Mesenteric fat pad (tissue), 1 donor: ENCODE results near the gene ZGRF1. TPM values are rescaled to one million over a fixed set of nuclear protein-coding genes. Genes with fewer than 3 reads are reported as not detected.
"Not testable (repeated sequence)": the region's sequence is repeated elsewhere in the genome, so short reads cannot be mapped to it uniquely, and the experiment has no call there.

Experiments
- DNase-seq: peaks from one replicate; pipeline ENCODE4 v3.0.0-alpha.2; 2020; ENCODE audit warnings: low spot score
- total RNA-seq: library from RNA; stranded (reverse); fragmentation: NEBNext Ultra II Directional; extraction: Animal tissue kit (Norgen Biotek cat#: 25700); gene quantifications from one replicate; pipeline ENCODE4 v1.2.1, GENCODE V29; 2021
- donor health status: DM: yes; HTN: yes; CAD: no.

The ZGRF1 gene
- total RNA-seq, 1 donor from 2014 or later, result 2.2 TPM

DNA sequence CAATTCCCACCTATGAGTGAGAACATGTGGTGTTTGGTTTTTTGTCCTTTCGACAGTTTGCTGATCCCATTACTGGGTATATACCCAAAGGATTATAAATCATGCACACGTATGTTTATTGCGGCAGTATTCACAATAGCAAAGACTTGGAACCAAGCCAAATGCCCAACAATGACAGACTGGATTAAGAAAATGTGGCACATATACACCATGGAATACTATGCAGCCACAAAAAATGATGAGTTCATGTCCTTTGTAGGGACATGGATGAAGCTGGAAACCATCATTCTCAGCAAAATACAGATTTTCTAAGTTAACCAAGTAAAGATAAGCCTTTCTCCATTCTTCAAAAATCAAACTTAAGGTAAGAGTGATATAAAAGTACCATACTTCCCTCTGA is 82.4 kb downstream of the ZGRF1 start:
- DNase-seq, result not testable (repeated sequence)

DNA sequence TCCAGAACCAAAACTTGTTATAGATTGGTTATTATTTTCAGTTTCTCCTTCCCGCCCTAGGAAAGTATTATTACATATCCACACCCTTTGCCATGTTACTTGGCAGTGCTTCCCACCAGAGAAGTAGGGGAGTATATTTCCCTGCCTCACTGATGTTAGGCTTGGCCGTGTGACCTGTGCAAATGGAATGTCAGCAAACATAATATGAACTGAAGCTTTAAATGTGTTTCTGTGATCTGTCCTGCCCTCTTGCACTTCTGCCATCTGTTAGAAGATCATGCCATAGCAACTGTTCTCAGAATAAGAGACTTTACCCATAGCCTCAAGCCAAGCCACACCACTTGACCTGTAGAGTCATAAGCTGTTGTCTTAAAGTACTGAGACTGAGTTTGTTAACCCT is 84.0 kb downstream of the ZGRF1 start:
- no peak for DNase-seq

DNA sequence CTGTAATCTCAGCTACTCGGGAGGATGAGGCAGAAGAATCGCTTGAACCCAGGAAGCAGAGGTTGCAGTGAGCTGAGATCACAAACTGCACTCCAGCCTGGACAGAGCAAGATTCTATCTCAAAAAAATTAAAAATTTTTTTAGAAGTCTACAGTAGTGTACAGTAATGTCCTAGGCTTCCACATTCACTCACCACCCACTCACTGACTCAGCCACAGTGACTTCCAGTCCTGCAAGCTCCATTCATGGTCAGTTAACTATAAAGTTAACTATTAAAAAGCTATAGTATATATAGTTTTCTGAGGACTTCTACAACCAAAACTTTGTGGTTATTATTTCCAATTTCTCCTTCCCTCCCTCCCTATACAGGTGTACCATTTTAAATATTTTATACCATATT is 86.0 kb downstream of the ZGRF1 start:
- no peak for DNase-seq

DNA sequence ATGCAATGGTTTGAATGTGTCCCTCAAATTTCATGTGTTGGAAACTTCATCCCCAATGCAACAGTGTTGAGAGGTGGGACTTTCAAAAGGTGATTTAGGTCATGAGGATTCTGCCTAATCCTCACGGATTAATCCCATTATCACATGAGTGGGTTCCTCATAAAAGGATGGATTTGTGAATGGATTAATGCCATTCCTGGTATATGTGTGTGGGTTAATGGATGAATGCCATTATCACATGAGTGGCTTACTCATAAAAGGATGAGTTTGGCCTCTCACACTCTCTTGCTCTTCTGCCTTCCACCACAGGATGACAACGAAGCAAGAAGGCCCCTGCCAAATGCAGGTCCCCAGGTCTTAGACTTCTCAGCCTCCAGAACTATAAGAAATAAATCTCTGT is 90.2 kb downstream of the ZGRF1 start:
- no peak for DNase-seq

DNA sequence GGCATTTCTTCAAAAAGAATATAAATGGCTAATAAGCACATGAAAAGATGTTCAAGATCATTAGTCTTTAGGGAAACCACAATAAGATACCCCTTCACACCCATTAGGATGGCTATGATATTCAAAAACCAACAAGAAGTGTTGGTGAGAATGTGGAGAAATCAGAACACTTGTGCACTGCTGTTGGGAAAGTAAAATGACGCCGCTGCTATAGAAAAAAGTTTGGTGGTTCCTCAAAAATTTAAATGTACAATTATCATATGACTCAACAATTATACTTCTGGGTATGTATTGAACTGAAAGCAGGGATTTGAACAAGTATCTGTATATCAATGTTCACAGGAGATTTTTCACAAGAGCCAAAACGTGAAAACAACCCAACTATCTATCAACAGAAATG is 91.4 kb downstream of the ZGRF1 start:
- DNase-seq, result no peak

DNA sequence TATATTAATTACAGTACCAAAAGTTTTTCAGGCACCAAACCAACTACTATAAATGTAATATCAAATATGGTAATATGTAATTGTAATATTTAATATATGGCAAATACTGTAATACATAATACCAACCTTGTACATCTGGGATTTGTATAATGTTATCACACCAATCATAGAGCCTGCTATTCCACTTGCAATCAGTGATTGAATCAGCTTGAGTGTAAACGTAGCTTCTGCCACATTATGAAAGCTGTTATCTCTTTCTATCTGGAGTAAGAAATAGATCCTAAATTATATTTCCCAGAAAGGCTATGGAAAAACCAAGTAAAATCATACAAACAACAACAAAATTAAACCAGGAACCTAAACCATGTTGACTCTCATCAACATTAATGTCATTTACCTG is 96.0 kb downstream of the ZGRF1 start:
- no peak for DNase-seq

DNA sequence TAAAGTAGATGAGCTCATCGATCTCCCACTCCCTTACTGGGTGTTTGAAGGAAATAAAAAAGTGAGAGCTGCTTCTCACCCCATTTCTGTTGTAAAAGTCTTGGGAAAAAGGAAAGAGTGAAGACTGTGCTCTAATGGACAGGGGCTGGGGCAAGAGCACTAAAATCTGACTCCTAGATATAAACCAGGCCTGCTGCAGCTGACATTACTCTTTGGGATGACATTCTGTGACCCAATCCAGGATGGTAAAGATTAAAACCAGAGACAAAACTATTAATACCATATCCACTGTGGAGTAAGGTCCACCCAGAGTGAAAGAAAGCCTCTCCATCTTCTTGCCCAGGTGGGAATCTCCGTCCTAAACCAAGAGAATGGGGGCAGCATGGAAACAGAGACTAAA is 100.6 kb downstream of the ZGRF1 start:
- no peak for DNase-seq

DNA sequence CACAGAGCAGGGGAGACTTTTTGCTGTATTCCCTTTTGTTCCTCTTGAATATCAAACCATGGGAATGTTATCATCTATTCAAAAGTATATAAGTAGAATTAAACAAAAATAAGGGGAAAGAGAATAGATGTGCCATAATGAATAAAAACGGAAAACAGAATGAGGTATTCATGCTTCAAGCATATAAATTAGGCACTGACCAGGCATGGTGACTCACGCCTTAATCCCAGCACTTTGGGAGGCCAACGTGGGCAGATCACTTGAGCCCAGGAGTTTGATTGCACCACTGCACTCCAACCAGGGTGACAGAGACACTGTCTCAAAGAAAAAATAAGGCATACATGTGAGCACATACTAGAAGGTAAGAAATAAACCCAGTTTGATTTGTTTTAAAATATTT is 104.4 kb downstream of the ZGRF1 start:
- no peak for DNase-seq

DNA sequence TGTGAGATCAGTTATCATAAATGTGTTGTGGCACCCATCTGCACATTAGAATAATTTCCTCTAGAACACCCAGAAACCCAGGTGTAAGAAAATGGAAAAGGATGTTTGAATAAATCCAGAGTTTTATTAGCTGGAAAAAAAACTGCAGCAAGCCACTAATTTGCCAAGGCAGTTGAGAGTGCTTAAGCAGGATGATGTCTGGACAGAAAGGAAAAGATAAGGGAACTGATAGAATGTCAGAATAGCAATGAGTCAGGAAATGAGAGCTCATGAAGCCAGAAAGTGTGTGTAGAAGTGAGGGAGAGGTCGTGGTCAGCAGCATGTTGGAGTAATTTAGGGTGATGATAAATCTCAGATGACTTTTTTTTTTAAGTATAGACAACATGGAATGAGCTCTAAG is 105.6 kb downstream of the ZGRF1 start:
- no peak for DNase-seq

DNA sequence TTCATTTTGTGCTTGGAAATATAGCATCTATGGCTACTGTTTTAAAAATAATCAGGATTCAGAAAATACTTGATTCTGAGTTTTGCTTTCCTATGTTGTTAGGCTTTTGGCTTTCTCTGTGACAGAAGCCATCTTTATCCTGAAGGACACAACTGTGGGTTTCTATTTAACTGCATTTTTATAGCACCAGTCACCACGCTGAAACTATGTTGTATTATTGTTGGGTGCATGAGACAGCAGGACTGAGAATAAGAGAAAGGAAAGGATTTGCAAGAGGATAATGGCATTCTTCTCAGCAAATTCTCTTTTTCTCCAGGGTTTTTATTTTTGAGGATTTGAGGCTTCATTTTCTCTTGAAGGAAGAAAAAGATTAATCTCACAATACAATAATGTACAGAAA is 110.6 kb downstream of the ZGRF1 start:
- DNase-seq, result no peak

DNA sequence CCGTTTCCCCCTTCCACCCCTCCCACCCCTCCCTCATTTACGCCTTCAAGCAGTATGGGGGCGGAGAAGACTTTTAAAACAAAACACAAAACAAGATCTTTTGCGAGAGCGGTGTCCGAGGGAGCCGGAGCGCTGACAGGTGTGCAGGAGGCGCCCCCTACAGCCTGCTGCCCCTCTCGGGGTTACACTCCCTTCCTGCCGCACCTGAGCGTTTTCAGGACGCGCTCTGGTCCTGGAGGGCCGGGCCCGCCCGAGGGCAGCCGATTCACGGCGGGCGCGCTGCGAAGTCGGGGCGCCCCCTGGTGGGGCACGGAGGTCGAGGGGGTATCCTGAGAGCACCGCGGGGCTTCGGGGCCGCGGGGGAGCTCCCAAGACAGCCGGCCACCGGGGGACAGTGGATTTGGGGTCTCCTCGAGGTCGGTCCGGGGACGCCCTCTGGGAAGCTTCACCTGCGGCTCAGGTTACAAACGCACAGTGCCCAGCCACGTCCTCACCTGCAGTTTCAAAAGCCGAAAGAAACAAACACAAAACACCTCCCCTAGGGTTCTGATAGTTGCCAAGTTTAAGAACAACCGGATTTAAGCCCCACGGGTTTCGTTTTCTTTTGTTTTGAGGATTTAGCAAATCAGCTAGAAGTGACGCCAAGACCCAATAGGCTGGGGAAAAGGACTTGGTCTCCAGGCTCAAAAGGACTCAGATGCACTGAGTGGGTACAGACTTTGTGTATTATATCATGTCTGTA is 112.8 kb downstream of the ZGRF1 start:
- no peak for DNase-seq

DNA sequence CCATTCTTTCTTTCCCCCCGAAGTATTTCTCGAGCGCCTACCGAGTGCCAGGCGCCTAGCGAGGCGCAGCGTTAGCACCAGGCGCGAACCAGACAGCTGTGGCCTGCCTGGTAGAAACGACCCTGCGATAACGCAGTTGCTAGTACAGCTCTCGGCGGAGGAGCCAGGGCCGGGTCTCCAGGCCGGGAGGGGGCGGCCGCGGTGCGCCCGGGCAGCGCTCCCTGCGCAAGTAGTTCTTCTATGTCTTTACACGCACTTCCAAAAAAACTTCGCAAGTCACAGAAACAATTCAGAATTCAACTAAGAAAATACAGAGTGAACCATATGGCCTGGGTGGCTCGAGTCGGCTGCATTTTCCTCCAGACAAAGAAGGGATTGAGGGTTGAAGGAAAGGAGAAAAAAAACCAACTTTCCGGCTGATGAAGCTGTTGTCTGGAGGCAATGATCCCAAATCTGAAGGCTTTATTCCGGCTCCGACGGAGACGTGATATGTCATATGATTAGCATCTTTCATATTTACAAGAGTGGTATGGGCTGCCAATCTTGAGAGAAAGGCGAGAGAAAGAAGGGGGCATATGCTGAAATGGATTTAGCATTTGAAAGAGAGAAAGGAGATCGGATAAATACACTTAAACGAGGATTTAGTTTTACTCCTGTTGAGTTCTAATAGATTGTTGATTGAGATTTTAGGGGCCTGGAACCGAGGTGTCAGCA is 113.5 kb downstream of the ZGRF1 start:
- no peak for DNase-seq

DNA sequence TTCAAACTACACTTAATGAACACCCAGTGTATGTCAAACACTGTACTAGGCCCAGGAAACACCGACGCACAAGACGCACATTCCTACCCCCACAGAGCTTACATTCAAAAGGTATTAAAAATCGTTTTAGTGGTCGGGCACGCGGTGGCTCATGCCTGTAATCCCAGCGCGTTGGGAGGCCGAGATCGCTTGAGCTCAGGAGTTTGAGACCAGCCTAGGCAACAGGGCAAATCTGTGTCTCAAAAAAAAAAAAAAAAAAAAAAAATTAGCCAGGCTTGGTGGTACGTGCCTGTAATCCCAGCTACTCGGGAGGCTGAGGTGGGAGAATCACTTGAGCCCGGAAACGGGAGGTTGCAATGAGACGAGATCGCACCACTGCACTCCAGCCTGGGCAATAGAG is 114.3 kb downstream of the ZGRF1 start:
- DNase-seq, result not testable (repeated sequence)

DNA sequence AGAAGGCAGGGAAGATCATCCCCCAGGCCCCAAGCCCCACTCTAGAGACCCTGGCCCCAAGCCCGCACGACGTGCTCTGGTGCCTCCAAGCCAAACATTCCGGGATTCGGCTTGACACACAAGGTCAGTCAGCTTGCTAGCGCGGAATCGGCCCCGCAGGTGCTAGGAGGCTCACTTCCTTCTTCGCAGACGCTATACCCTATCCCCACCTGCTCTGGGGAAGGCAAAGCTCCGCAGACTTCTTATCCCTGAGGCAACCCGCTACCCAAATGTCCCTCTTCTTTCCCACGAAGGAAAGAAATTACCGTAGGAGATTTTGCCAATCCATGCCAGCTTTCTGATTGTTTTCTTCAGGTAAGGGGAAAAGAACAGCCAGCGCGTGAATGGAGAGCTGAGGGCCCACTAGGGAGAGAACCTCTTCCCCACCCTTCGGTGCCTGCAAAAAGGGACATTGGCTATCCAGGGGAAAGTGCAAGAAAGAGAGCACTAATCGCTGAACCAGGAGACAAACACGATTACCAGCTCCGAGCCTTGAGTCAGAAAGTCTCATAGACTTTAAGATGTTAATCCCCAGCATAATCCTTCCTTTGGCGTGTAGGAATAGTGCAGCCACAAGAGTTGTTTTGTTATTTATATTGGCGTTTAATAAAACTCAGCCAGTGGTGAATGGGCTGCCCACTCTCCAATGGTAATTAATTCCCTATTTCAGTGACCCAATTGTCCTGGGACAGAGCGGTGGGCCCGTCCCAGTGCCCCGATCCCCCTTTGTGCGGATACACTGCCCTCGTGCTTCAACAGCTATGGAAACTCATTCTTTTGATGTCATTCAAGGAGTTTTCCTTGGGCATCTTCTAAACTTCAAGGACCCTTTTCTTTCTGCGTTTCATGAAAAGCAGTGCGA is 115.3 kb downstream of the ZGRF1 start:
- no peak for DNase-seq

DNA sequence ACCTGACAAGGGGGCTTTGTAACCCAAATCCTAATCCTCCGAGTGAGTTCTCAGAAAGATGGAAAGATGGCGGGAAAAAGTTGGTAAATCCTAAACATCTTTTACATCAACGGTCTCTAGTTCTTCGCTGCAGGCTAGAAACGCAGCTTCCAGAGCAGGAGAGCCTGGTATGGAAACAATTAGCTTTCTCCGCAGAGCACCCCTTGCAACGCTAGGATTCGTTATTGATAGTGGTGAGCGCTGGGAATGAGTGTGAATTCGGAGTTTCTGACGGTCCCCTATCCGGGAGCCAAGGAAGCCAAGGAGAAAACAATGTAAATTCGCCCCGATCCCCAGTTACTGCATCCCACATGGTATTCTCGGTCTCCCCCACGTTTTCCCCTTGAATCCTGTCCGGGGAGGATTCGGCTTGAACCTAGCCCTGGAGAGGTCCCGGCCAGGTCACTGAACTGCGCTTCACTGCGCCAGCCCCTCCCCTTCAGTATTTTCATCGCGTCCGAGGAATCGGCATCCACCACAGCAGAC is 116.0 kb downstream of the ZGRF1 start:
- DNase-seq, result no peak

DNA sequence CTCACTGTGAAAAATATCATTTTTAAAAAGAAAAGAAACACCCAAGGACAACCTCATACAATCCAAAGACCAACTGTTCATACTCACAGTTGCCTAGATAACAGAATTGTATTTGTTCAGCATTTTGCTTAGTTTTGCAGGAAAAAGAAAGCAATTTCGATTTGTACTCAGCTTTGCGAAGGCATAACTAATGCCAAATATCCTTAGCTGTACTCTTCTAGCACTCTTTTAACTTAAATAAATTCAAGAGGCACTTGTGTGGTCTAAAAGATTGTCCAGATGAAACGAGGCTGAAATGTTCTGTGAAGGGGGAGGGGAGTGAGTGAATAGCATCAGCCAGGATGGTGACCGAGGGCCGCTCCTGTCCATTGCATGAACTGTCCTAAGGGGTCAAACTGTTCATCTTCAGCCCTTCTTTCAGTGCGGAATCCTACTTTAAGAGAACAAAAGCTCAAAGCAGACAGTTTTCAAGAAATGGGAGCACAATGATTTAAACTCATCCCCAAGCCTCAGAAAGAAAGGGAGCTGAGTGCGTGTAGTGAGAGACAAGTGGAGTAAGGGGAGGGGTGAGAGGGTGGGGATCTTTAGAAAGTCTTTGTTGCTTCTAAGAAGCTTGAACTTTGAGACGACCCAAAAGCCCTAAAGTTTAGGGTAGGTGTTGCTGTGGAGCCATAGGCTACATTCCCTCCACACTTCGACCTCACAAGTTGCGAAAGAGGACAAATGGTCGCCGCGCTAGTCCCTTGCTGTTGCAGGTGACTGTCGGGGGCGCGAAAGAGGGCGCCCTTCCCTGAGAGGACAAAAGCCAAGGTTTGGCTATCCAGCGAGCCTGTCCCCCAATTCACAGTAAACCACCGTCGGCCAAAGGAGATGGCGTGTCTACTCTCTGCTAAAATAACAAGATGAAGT is 116.8 kb downstream of the ZGRF1 start:
- no peak for DNase-seq

DNA sequence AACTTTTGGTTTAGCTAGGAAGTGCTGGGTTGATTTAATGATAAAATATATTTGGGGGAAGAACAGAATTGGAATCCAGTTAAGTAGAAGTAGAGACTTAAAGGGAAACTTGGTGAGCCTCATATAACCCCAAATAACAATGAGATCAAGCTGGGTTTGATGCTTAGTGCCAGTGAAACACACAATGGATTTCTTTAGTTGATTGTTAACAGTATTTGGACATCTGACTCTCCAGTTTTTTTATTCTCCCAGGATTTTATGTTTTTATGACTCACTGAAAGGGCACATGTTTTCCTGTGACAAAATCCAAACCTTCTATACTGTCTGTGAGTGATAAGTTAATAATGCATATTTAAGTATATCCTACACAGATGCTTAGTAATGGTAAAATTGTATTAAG is 118.0 kb downstream of the ZGRF1 start:
- no peak for DNase-seq

DNA sequence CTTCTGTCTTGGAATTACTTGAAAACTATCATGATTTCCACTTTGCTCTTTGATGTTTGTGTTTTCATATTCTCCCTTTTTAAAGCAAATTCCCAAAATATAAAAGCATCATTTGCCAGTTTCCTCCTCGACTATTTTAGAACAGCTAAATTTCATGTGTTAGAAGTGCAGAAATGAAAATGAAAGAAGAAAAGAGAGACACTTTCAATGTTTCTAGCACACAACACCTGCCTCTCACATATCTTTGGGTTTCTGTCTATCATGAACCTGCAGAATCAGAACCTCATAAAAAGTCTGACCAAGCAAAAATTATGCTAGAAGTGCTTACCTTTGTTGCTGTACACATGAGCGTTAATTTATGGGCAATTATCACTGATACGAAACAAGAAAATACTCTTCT is 118.8 kb downstream of the ZGRF1 start:
- no peak for DNase-seq

DNA sequence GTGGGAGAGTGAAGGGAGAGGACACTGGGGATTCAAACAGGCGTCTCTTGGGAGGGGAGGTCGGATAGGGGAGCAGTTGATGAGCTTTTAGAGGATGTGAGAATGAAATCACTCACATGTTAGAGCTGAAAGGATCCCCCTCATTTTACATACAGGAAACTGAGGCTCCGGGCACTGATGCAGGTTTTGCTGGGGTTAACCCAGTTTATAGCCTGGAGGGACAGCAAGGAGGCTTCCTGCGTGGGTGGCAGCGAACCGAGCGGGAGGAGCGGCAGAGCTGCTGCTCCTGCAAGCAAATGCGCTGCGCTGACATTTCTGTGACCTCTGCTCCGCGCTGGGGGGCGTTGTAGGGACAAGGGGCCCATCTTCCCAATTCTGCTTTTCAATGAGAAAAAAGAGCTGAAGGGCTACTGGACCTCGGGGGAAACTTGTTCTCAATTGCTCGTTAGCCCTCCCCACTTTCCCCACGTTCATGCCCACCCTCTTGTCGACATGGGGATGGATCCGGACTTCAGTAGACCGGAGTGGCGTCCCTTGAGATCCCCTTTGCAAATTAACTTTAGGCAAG is 119.6 kb downstream of the ZGRF1 start:
- DNase-seq, result no peak

DNA sequence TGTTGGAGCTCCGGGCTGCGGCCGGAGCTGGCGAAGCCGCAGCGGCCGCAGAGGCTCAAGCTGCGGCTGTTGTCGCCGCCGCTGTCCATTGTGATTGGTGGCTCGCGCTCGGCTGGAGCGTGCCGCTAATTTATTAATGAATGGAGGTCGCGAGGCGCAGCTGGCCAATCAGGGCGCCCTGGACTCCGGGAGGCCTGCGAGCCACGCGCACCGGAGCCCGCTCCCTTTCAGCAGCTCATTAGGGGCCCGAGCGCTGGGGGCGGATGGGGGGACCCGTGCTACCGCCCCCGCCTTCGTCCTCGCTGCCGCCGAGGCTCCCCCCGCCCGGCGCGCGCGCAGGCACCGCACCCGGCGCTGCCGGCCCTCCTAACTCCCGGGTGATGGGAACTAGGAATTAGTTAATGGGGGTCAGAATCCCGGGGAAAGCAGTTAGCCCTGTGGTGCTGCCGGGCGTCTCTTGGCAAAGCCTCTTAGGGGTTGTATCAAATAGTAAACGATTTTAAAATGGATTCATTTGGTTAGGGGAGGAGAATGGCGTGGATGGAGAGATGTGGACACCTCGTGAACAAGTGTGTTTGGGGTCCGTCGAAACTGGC is 120.1 kb downstream of the ZGRF1 start:
- DNase-seq, result no peak
